Measurements from ENCODE around the gene HLA-DPA1.

GRCh38 chr6:33049323-33050013 lies 24.0 kb downstream of the HLA-DPA1 start:
- TF ChIP-seq, protein P1, sequence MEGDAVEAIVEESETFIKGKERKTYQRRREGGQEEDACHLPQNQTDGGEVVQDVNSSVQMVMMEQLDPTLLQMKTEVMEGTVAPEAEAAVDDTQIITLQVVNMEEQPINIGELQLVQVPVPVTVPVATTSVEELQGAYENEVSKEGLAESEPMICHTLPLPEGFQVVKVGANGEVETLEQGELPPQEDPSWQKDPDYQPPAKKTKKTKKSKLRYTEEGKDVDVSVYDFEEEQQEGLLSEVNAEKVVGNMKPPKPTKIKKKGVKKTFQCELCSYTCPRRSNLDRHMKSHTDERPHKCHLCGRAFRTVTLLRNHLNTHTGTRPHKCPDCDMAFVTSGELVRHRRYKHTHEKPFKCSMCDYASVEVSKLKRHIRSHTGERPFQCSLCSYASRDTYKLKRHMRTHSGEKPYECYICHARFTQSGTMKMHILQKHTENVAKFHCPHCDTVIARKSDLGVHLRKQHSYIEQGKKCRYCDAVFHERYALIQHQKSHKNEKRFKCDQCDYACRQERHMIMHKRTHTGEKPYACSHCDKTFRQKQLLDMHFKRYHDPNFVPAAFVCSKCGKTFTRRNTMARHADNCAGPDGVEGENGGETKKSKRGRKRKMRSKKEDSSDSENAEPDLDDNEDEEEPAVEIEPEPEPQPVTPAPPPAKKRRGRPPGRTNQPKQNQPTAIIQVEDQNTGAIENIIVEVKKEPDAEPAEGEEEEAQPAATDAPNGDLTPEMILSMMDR (conservative IDR thresholded peaks at IDR 0.05; ENCODE audit: low read depth, low read length) = peak; percentile 40
- no peak for TF ChIP-seq EZH2 (IDR thresholded peaks at IDR 0.05; ENCODE audit: borderline replicate concordance, low read depth, low read length, poor library complexity, severe bottlenecking)

Data from A673 (cell line).